ENCODE results near the gene TSPAN5.

DNA sequence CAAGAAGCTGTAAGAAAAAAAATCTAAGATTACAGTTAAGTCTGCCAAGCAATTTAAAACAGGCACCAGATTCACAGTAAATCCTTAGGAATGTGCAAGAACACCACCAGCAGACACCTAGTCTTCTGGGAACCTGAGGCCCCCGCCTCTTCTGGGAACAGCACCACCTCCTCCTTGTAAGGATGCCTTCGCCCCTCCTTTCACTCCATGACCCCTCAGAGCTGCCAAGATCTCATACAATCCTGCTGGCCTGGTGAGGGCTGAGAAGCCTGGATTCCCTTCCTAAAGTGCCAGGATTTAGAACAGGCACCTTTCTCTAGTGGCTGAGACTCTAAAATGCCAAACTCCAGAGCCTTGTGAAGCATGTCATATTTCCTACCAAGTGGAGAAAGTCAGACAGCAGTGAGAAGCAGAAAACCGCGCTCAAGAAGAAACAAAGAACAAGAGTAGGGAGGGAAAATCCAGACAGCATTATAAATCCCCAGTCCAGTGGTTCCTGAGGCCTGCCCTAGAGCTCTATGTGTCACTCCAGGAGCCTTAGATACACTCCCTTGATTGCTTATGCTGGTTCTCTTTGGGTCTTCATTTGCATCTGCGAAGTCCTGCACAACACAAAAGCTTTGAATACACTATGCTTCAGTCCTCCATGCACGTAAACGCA lies 166.4 kb downstream of the TSPAN5 start:
- TF ChIP-seq, protein P1, sequence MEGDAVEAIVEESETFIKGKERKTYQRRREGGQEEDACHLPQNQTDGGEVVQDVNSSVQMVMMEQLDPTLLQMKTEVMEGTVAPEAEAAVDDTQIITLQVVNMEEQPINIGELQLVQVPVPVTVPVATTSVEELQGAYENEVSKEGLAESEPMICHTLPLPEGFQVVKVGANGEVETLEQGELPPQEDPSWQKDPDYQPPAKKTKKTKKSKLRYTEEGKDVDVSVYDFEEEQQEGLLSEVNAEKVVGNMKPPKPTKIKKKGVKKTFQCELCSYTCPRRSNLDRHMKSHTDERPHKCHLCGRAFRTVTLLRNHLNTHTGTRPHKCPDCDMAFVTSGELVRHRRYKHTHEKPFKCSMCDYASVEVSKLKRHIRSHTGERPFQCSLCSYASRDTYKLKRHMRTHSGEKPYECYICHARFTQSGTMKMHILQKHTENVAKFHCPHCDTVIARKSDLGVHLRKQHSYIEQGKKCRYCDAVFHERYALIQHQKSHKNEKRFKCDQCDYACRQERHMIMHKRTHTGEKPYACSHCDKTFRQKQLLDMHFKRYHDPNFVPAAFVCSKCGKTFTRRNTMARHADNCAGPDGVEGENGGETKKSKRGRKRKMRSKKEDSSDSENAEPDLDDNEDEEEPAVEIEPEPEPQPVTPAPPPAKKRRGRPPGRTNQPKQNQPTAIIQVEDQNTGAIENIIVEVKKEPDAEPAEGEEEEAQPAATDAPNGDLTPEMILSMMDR (IDR thresholded peaks at IDR 0.05; ENCODE audit: insufficient read depth, low read length), result no peak
- TF ChIP-seq POLR2AphosphoS5 (IDR thresholded peaks at IDR 0.05; ENCODE audit: low read depth) (no peak), GABPA (IDR thresholded peaks at IDR 0.05; ENCODE audit: low read depth) (no peak)

Data from HL-60 (cell line).